Loucy (cell line): ENCODE data around the gene BARHL2.

Experiments
- H2AFZ ChIP-seq: fragments of 200-600 bp; sonication (generic); 2 replicates; pipeline ENCODE4 v1.6.0; 2016; ENCODE audit warnings: antibody characterized with exemption, mild to moderate bottlenecking, low read length, moderate library complexity
- H3F3A ChIP-seq: fragments of 200-600 bp; 2 replicates; pipeline ENCODE4 v1.6.0; 2016; ENCODE audit warnings: antibody characterized with exemption, low read depth, mild to moderate bottlenecking
- H3K27me3 ChIP-seq: fragments of 200-600 bp; sonication (generic); 2 replicates; pipeline ENCODE4 v1.6.1; 2014; ENCODE audit warnings: low read length, mild to moderate bottlenecking; ENCODE audit not compliant: insufficient read depth, poor library complexity, severe bottlenecking
- H3K36me3 ChIP-seq: fragments of 200-600 bp; sonication (generic); 2 replicates; pipeline ENCODE4 v1.6.1; 2016; ENCODE audit warnings: low read length; ENCODE audit not compliant: insufficient read depth
- H3K4me1 ChIP-seq: fragments of 200-600 bp; sonication (generic); 2 replicates; pipeline ENCODE4 v1.5.1; 2014; ENCODE audit warnings: low read length, mild to moderate bottlenecking; ENCODE audit not compliant: insufficient read depth, poor library complexity, severe bottlenecking
- H3K4me2 ChIP-seq: fragments of 200-600 bp; sonication (generic); 2 replicates; pipeline ENCODE4 v1.6.0; 2014; ENCODE audit warnings: antibody characterized with exemption, low read length, low read depth, mild to moderate bottlenecking; ENCODE audit not compliant: poor library complexity, severe bottlenecking
- H3K4me3 ChIP-seq: fragments of 200-600 bp; sonication (generic); 2 replicates; pipeline ENCODE4 v1.5.1; 2014; ENCODE audit warnings: low read length, mild to moderate bottlenecking, mixed read lengths; ENCODE audit not compliant: poor library complexity, severe bottlenecking
- H3K79me2 ChIP-seq: fragments of 200-600 bp; sonication (generic); 2 replicates; pipeline ENCODE4 v1.6.1; 2014; ENCODE audit warnings: low read length; ENCODE audit not compliant: insufficient read depth
- H3K9ac ChIP-seq: fragments of 200-600 bp; sonication (generic); 2 replicates; pipeline ENCODE4 v1.6.0; 2014; ENCODE audit warnings: mild to moderate bottlenecking, low read depth, low read length, moderate library complexity; ENCODE audit not compliant: poor library complexity, severe bottlenecking
- H3K9me2 ChIP-seq: fragments of 200-600 bp; sonication (generic); replicated peaks from 2 replicates; pipeline ENCODE4 v1.6.1; 2016; ENCODE audit warnings: low read depth, low read length, mixed read lengths
- H3K9me3 ChIP-seq: fragments of 200-600 bp; sonication (generic); 2 replicates; pipeline ENCODE4 v1.6.1; 2014; ENCODE audit warnings: mild to moderate bottlenecking, antibody characterized with exemption, low read length, low read depth; ENCODE audit not compliant: insufficient read depth
- H4K20me1 ChIP-seq: fragments of 200-600 bp; sonication (generic); 2 replicates; pipeline ENCODE4 v1.6.0; 2014; ENCODE audit warnings: antibody characterized with exemption, low read length, mild to moderate bottlenecking; ENCODE audit not compliant: insufficient read depth, poor library complexity, severe bottlenecking
- CTCF ChIP-seq: fragments of 200-600 bp; sonication (generic); conservative IDR thresholded peaks from 2 replicates; pipeline ENCODE4 v1.5.1; 2014; ENCODE audit warnings: mild to moderate bottlenecking, antibody characterized with exemption, low read length
- EZH2phosphoT487 ChIP-seq: fragments of 200-600 bp; IDR thresholded peaks from 2 replicates; pipeline ENCODE4 v1.6.1; 2018; ENCODE audit warnings: antibody characterized with exemption, mild to moderate bottlenecking, moderate library complexity, borderline replicate concordance

Gene BARHL2

DNA sequence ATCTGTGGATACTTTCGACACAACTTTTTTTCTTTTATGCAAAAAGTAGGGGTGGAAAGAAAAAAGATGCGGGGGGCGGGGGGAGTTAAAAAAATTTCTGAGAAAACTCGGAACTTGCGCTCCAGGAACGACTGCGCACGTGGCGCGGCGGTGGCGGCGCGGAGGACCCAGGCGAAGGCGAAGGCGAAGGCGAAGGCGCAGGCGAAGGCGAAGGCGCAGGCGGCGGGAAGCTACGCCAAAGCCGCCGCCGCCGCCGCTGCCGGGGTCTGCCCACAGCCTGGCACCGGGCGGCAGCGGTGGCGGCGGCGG is 208 bp upstream of the BARHL2 start:
- Histone ChIP-seq H3K36me3 (no peaks in the 10 kb centered on the region), H3K27me3 (no peaks in the 10 kb centered on the region), H3K4me2 (no peak overlapping the region), H4K20me1 (no peaks in the 10 kb centered on the region), H3K9ac (no peak overlapping the region), H3K9me2 (no peaks in the 10 kb centered on the region), H3K4me3 (no peak overlapping the region), H3F3A (no peaks in the 10 kb centered on the region), H3K79me2 (no peaks in the 10 kb centered on the region), H3K4me1 (peaks cover 5% of the 10 kb centered on the region), H3K9me3 (no peaks in the 10 kb centered on the region), H2AFZ (no peak overlapping the region)
- TF ChIP-seq CTCF (no peak), EZH2phosphoT487 (no peak)

GRCh38 chr1:90716243-90716551 is 905 bp downstream of the BARHL2 start:
- Histone ChIP-seq H4K20me1 (no peaks in the 10 kb centered on the region), H3K79me2 (no peaks in the 10 kb centered on the region), H3K27me3 (no peaks in the 10 kb centered on the region), H3K36me3 (no peaks in the 10 kb centered on the region), H3K4me2 (no peak overlapping the region), H3K9me3 (no peaks in the 10 kb centered on the region), H2AFZ (no peak overlapping the region), H3K9ac (no peak overlapping the region), H3F3A (no peaks in the 10 kb centered on the region), H3K4me3 (no peak overlapping the region), H3K9me2 (no peaks in the 10 kb centered on the region), H3K4me1 (no peaks in the 10 kb centered on the region)
- no peak for TF ChIP-seq CTCF
- TF ChIP-seq EZH2phosphoT487, result no peak

- no peak overlapping the region for H3K4me3 ChIP-seq
- H4K20me1 ChIP-seq, result no peaks in the 10 kb centered on the region
- H3K79me2 ChIP-seq, result no peaks in the 10 kb centered on the region
- no peaks in the 10 kb centered on the region for H3K9me3 ChIP-seq
- no peak overlapping the region for H3K9ac ChIP-seq
- H2AFZ ChIP-seq, result no peak overlapping the region
- H3K27me3 ChIP-seq, result no peaks in the 10 kb centered on the region
- TF ChIP-seq CTCF (no peak), EZH2phosphoT487 (no peak)
- H3K36me3 ChIP-seq, result no peaks in the 10 kb centered on the region
- H3K4me1 ChIP-seq, result no peaks in the 10 kb centered on the region
- no peaks in the 10 kb centered on the region for H3K9me2 ChIP-seq
- H3F3A ChIP-seq, result no peaks in the 10 kb centered on the region
- no peak overlapping the region for H3K4me2 ChIP-seq
Observed at GRCh38 chr1:90715309-90715708, 1.8 kb downstream of the BARHL2 start.
